Sigmoid colon (tissue), 7 donors: ENCODE data around the gene DDX23. TPM values are rescaled to one million over a fixed set of nuclear protein-coding genes. Genes with fewer than 3 reads are reported as not detected.

ENCODE experiments used
- DNase-seq: peaks from one replicate; pipeline ENCODE4 v3.0.0-alpha.2; 2019
- H3K27ac ChIP-seq, 4 donors: fragments of 200-600 bp; sonication (generic); one replicate each; pipeline ENCODE4 v1.5.1; 2016 to 2019; ENCODE audit warnings: mild to moderate bottlenecking in 1 of 4
- H3K27me3 ChIP-seq, 3 donors: fragments of 200-600 bp; sonication (generic); one replicate each; pipeline ENCODE4 v1.5.1; 2019; ENCODE audit warnings: mild to moderate bottlenecking in 1 of 3
- H3K36me3 ChIP-seq, 4 donors: fragments of 200-600 bp; sonication (generic); one replicate each; pipeline ENCODE4 v1.5.1; 2016 to 2019
- H3K4me1 ChIP-seq, 4 donors: fragments of 200-600 bp; sonication (generic); one replicate each; pipeline ENCODE4 v1.5.1; 2017 to 2019
- H3K4me3 ChIP-seq, 4 donors: fragments of 200-600 bp; sonication (generic); one replicate each; pipeline ENCODE4 v1.5.1; 2017 to 2019; ENCODE audit warnings: mild to moderate bottlenecking in 2 of 4, moderate library complexity in 1 of 4
- H3K9me3 ChIP-seq, 4 donors: fragments of 200-600 bp in 3 of 4; sonication (generic) in 3 of 4; one replicate each; pipeline versions ENCODE4 v1.5.1 to v1.6.1; 2013 to 2019
- EP300 ChIP-seq, 4 donors: sonication (generic); formaldehyde crosslinking; IDR thresholded peaks; one replicate each; pipeline ENCODE4 v1.6.1; 2017; ENCODE audit warnings: antibody characterized with exemption in 4 of 4
- POLR2A ChIP-seq, 2 donors: fragments of 450-650 bp; IDR thresholded peaks; one replicate each; pipeline ENCODE4 v1.6.1; 2016; ENCODE audit warnings: antibody characterized with exemption in 2 of 2, mild to moderate bottlenecking in 2 of 2, moderate library complexity in 2 of 2
- POLR2AphosphoS5 ChIP-seq, 4 donors: sonication (generic); formaldehyde crosslinking; IDR thresholded peaks; one replicate each; pipeline ENCODE4 v1.6.1; 2017; ENCODE audit warnings: antibody characterized with exemption in 4 of 4
- WGBS, 2 donors: extraction: QIAGEN DNeasy Blood & Tissue Kit; methylation state at CpG; one replicate each; pipeline ENCODE4 v1.1.7; 2013; 5-methylcytosine and 5-hydroxymethylcytosine counted together
- intact Hi-C: fragments of 100-400 bp; cut with DNase I; formaldehyde crosslinking; loops from one replicate; pipeline ENCODE4 v1.15.1; 2023
- polyA plus RNA-seq, 3 donors: library from polyadenylated mRNA; stranded (reverse); fragments of 200-250 nt; gene quantifications; one replicate each; pipeline ENCODE4 v1.2.3, GENCODE V29; 2013
- total RNA-seq, 4 donors: library from RNA; depleted of rRNA; stranded (reverse); fragments of >200 nt; gene quantifications; one replicate each; pipeline ENCODE4 v1.1.0, GENCODE V29; 2016
- TF ChIP-seq, protein P1 (sequence below), 4 experiments: fragments of 450-650 bp in 3 of 4; fragments of 200-600 bp in 1 of 4; IDR thresholded peaks; one replicate each; pipeline ENCODE4 v1.5.1; 2016 to 2019; ENCODE audit warnings: antibody characterized with exemption in 4 of 4, mild to moderate bottlenecking in 3 of 4, moderate library complexity in 2 of 4
- donor health status: healthy with polysubstance abuse.
- donor health status: Bipolar disorder and iron deficiency.
- donor health status: healthy.

Gene DDX23
- total and polyA plus RNA-seq, 7 donors, result 32.4 to 91.5 (median 53.5) TPM

DNA sequence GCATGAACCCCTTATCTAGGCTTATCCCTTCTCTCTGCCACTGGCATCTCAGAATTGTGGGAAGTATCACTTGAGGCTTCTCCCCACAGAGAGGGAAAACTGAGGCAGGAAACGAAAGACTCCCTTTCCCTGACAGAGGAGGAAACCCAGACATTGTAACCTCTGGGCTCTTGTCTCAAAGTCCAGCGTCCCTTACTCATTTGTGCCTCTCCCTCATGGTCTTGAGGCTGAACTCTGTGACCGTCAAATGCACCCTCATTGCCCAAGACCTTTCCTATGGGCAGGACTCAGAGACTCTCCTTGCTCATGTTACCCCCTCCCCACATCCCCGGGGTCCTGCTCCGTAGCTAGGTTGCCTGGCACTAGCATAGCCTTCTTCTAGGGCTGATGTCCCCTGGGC, 29.8 kb downstream of the DDX23 start:
- Histone ChIP-seq H3K4me3 (no peak overlapping the region), H3K36me3 (peaks cover 0 to 23% (median 9%) of the 10 kb centered on the region in 4 donors), H3K27ac (no peak overlapping the region), H3K27me3 (no peaks in the 10 kb centered on the region), H3K9me3 (no peaks in the 10 kb centered on the region), H3K4me1 (peaks cover 0 to 20% (median 16%) of the 10 kb centered on the region in 4 donors)
- intact Hi-C loops, result no loop called here
- no peak for DNase-seq
- TF ChIP-seq, protein P1, sequence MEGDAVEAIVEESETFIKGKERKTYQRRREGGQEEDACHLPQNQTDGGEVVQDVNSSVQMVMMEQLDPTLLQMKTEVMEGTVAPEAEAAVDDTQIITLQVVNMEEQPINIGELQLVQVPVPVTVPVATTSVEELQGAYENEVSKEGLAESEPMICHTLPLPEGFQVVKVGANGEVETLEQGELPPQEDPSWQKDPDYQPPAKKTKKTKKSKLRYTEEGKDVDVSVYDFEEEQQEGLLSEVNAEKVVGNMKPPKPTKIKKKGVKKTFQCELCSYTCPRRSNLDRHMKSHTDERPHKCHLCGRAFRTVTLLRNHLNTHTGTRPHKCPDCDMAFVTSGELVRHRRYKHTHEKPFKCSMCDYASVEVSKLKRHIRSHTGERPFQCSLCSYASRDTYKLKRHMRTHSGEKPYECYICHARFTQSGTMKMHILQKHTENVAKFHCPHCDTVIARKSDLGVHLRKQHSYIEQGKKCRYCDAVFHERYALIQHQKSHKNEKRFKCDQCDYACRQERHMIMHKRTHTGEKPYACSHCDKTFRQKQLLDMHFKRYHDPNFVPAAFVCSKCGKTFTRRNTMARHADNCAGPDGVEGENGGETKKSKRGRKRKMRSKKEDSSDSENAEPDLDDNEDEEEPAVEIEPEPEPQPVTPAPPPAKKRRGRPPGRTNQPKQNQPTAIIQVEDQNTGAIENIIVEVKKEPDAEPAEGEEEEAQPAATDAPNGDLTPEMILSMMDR (IDR thresholded peaks at IDR 0.05), result no peak
- TF ChIP-seq POLR2AphosphoS5 (IDR thresholded peaks at IDR 0.05) (no peak), EP300 (IDR thresholded peaks at IDR 0.05) (no peak), POLR2A (IDR thresholded peaks at IDR 0.05) (no peak)
- WGBS, 2 donors, result 43 to 82% methylated on average over 5 of the region's 5 CpGs

DNA sequence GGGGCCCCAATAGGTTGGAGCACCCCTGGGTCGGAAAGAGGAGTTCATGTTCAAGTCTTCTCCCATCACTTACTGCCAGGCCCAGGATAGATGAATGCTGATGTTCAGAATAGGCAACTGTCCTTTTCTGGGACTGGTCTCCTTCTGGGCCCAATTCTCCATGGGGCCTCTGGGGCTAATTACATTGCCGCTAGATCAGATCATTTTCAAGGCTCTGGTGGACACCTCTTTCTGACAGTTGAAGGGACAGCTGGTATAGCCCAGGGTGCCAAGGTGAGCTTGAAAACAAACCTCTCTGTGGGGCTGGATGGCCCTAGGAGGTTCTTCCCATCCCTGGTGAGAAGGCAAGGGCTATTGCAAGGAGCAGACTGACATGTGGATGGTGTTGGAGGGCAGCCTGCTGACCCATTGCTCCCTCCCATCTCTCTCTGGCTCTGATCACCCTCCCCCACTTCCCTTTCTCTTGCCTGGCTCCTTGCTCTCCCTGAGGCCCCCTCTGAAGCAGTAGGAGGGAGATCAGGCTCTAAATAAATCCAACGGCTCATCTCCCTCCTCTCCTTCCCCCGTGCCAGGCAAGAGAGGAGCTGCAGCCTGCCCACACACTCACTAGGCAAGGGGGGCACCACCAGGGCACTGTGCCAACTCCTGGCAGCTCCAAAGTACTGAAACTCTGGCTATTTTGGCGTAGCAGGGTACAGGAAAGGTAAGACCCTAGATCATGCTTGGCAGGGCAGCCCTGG, 31.8 kb downstream of the DDX23 start:
- Histone ChIP-seq H3K27me3 (no peaks in the 10 kb centered on the region), H3K4me1 (peaks cover 0 to 33% (median 28%) of the 10 kb centered on the region in 4 donors), H3K9me3 (no peaks in the 10 kb centered on the region), H3K36me3 (peaks cover 0 to 11% (median 6%) of the 10 kb centered on the region in 4 donors), H3K4me3 (no peak overlapping the region), H3K27ac (no peak overlapping the region)
- WGBS, 2 donors, result 71 to 88% methylated on average over 5 of the region's 5 CpGs
- DNase-seq, result no peak
- TF ChIP-seq POLR2AphosphoS5 (IDR thresholded peaks at IDR 0.05) (no peak), EP300 (IDR thresholded peaks at IDR 0.05) (no peak), POLR2A (IDR thresholded peaks at IDR 0.05) (no peak)
- TF ChIP-seq, protein P1 (IDR thresholded peaks at IDR 0.05), result no peak
- intact Hi-C loops, result loop anchor here (10.0 kb wide), 1 partner anchor 605 kb away; no protein-coding TSS in a partner anchor

DNA sequence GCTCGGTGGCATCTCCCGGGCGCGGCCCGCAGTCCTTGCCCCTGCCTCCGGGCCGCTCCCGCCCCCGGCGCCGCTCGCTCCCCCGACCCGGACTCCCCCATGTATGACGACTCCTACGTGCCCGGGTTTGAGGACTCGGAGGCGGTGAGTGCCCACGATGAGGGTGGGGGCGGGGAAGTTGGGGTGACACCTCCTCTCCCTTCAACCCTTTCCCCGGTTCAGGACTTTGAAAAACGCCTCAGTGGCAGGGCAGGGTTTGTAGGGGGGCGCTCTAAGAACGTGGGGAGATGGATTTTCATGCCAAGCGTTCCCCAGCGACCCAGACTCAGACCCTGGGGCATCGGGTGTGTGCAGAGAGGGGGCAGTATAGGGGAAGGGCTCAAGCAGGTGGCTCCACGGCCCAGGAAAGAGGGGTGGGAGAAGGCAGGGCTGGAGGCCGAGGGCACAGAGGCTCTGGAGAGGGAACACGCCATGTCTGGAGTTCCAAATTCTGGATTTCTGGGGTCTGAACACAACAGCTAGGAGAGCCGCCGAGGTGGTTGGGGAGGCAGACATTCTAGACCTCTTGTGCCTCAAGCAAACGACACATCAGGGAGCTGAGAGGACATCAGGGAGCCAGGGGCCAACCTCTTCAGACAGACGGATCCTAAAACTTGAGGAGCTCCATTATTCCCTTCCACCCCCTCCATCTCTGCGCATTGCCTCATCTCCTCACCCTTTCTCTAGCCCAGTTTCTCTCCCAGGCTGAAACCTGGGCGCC, 33.0 kb downstream of the DDX23 start:
- H3K36me3 ChIP-seq, result peaks cover 0 to 7% (median 0%) of the 10 kb centered on the region in 4 donors
- intact Hi-C loops, result loop anchor here (10.0 kb wide), 1 partner anchor 604 kb away; no protein-coding TSS in a partner anchor
- no peaks in the 10 kb centered on the region for H3K9me3 ChIP-seq
- H3K4me3 ChIP-seq, result peak overlapping the region; percentile 58 to 80 (median 77)
- DNase-seq, result no peak
- 20% methylated on average over 37 of the region's 37 CpGs for WGBS, 2 donors
- no peaks in the 10 kb centered on the region for H3K27me3 ChIP-seq
- H3K4me1 ChIP-seq, result peaks cover 0 to 37% (median 32%) of the 10 kb centered on the region in 4 donors
- TF ChIP-seq, protein P1 (IDR thresholded peaks at IDR 0.05), result no peak
- TF ChIP-seq EP300 (IDR thresholded peaks at IDR 0.05) (no peak), POLR2A (IDR thresholded peaks at IDR 0.05) (no peak)
- peak overlapping the region; percentile 62 to 68 (median 66) for H3K27ac ChIP-seq

DNA sequence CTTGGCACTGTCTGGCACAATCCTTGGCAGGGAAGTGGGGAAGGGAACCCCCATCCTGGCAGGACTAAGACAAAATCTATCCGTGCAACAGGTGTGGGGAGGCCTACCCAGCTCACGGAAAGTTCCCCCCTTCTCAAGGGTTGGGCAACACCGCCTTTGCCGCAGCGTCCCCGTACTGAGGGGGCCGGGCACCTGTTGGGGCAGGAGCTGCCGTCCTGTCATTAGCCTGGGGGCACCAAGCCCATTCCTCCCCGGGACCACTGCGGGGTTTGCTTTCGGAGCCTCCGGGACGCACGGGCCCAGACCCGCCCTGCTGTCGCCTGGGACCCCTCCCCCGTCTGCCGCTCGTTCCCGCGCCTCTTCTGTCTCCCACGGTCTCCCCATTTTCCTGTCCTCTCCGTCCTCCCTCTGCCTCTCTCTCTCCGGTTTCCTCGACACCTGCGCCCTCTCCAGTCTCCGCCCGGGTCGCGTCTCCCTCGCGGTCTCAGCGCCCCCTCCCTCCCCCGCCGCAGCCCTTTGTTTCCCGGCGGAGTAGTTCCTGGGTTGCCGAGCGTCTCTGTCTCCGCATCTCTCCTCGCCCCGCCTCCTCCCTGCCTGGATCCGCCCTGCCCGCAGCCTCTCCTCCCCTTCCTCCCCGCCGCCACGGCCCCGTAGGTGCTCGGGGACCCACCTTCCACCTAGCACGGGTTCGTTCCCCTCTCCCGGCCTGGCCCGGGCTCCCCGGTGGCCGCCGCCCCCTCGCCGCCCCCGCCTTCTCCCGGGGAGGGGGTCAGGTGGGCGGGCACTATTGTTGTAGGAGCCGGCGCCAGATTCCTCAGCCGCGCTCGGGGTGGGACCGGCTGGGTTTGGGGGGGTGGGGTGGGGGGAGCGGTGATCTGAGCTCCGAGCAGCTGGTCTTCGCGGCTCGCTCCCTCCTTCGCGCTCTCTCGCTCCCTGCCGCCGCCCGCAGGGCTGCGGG, 33.8 kb downstream of the DDX23 start, which contains the start of gene CACNB3:
TSS of gene CACNB3 (plus strand) at position 624 of the 958 bp plus-strand sequence. CDS start 434 bp downstream, outside the sequence.
- DNase-seq, result peak; percentile 88
- H3K9me3 ChIP-seq, result no peaks in the 10 kb centered on the region
- intact Hi-C loops, result loop anchor here (10.0 kb wide), 1 partner anchor 603 kb away; no protein-coding TSS in a partner anchor
- peaks cover 0 to 44% (median 39%) of the 10 kb centered on the region in 4 donors for H3K4me1 ChIP-seq
- WGBS, 2 donors, result 1% methylated on average over 79 of the region's 79 CpGs
- H3K27me3 ChIP-seq, result no peaks in the 10 kb centered on the region
- peak within 1 kb of the TSS; percentile 62 to 68 (median 66) for H3K27ac ChIP-seq
- H3K4me3 ChIP-seq, result peak within 1 kb of the TSS; percentile 58 to 80 (median 77)
- no peaks in the 10 kb centered on the region for H3K36me3 ChIP-seq
- TF ChIP-seq POLR2AphosphoS5 (IDR thresholded peaks at IDR 0.05), result peak in 3 of 4 donors; percentile 8 to 38 (median 20)
- TF ChIP-seq POLR2A (IDR thresholded peaks at IDR 0.05), result no peak
- TF ChIP-seq, protein P1 (IDR thresholded peaks at IDR 0.05), result no peak
- TF ChIP-seq EP300 (IDR thresholded peaks at IDR 0.05), result no peak
